ENCODE results near the gene XPNPEP3. TPM values are rescaled to one million over a fixed set of nuclear protein-coding genes. Genes with fewer than 3 reads are reported as not detected.

The XPNPEP3 gene
- total and polyA plus RNA-seq, 2 of the 4 experiments (the other 2 are of a cell fraction): 9.3 to 10.9 TPM

GRCh38 chr22:40939202-40939601, 82.3 kb downstream of the XPNPEP3 start:
- CTCF ChIA-PET: no interaction called here
- H2BK20ac ChIP-seq (ENCODE audit: low read depth, low read length): no peak overlapping the region
- H3K9ac ChIP-seq (ENCODE audit: low read depth, low read length): no peak overlapping the region
- no peaks in the 10 kb centered on the region for H3K9me1 ChIP-seq (ENCODE audit: insufficient read depth, low read length)
- no peak overlapping the region for H2AK9ac ChIP-seq (replicated peaks; ENCODE audit: low read depth, low read length, poor library complexity)
- intact Hi-C loops (cut with micrococcal nuclease) (no loop called here), dilution Hi-C loops (cut with HindIII; ENCODE audit: low sequenced_read_pairs, unreplicated experiment) (no loop called here), in situ Hi-C loops (cut with MboI; ENCODE audit: low sequenced_read_pairs) (loop anchor here (25.0 kb wide), 1 partner anchor 573 kb away; no protein-coding TSS in a partner anchor)
- no peak overlapping the region for H3K4me2 ChIP-seq (ENCODE audit: low read depth, low read length)
- no TSS peak for BruUV-seq (replicated peaks)
- H3K79me1 ChIP-seq (ENCODE audit: low read depth in 1 of 2, low read length in 2 of 2): no peaks in the 10 kb centered on the region
- H3K4me1 ChIP-seq (ENCODE audit: control insufficient read depth, insufficient read depth, low read length): no peaks in the 10 kb centered on the region
- H3K4me3 ChIP-seq (ENCODE audit: insufficient read depth, low read depth, low read length): no peak overlapping the region
- H3K14ac ChIP-seq (replicated peaks; ENCODE audit: low read depth, low read length): no peak overlapping the region
- H4K8ac ChIP-seq (ENCODE audit: low read depth in 2 of 2, low read length in 2 of 2): no peak overlapping the region
- no peak overlapping the region for H2BK5ac ChIP-seq (ENCODE audit: low read depth, low read length, poor library complexity, severe bottlenecking)
- POLR2A ChIA-PET (ENCODE audit: unreplicated experiment): no interaction called here
- H3K18ac ChIP-seq (ENCODE audit: low read depth, low read length): no peak overlapping the region
- ATAC-seq (ENCODE audit: low read depth) (no peak), DNase-seq (no peak)
- no peak overlapping the region for H4K5ac ChIP-seq (ENCODE audit: low read depth, low read length)
- no peak overlapping the region for H3K23ac ChIP-seq (ENCODE audit: low read depth, low read length)
- no peak overlapping the region for H3K56ac ChIP-seq (ENCODE audit: extremely low read depth, insufficient read depth, low read length)
- H4K91ac ChIP-seq (ENCODE audit: insufficient read depth, low read depth, low read length): no peak overlapping the region
- H4K20me1 ChIP-seq (ENCODE audit: insufficient read depth, low read length): no peaks in the 10 kb centered on the region
- H2BK15ac ChIP-seq (ENCODE audit: low read depth, low read length): no peak overlapping the region
- H3K27me3 ChIP-seq (ENCODE audit: control insufficient read depth, insufficient read depth, low read length): no peaks in the 10 kb centered on the region
- H2AFZ ChIP-seq (replicated peaks; ENCODE audit: low read length, poor library complexity): no peak overlapping the region
- no peaks in the 10 kb centered on the region for H3K9me3 ChIP-seq (ENCODE audit: control insufficient read depth, insufficient read depth, low read length)
- H3K27ac ChIP-seq (ENCODE audit: insufficient read depth, low read length): no peak overlapping the region
- WGBS, 2 experiments (ENCODE audit: extremely low coverage in 2 of 2, insufficient read length in 1 of 2): no CpG with 5 or more reads among the region's 2 CpGs
- no peak overlapping the region for H3K4ac ChIP-seq (ENCODE audit: low read depth, low read length)
- H2AK5ac ChIP-seq (ENCODE audit: low read depth, low read length): no peak overlapping the region
- H3K36me3 ChIP-seq (ENCODE audit: control insufficient read depth, insufficient read depth, low read length): 0 out of 2 replicates have a peak, but pooled peaks cover 3% of the 10 kb centered on the region
- H2BK120ac ChIP-seq (ENCODE audit: low read depth, low read length): no peak overlapping the region
- TF ChIP-seq RCOR1 (IDR thresholded peaks at IDR 0.05; ENCODE audit: insufficient replicate concordance, low read length): no peak
- TF ChIP-seq POLR2A (IDR thresholded peaks at IDR 0.05; ENCODE audit: low read depth, low read length): no peak
- TF ChIP-seq CEBPB (IDR thresholded peaks at IDR 0.05; ENCODE audit: low read depth, low read length): no peak
- no peak for TF ChIP-seq MXI1 (IDR thresholded peaks at IDR 0.05; ENCODE audit: borderline replicate concordance, low read depth, low read length)
- no peak for TF ChIP-seq MAFK (IDR thresholded peaks at IDR 0.05; ENCODE audit: low read depth, low read length)
